Measurements from ENCODE around the gene NMB. TPM values are rescaled to one million over a fixed set of nuclear protein-coding genes. Genes with fewer than 3 reads are reported as not detected.

Gene NMB
- total and polyA plus RNA-seq, 2 experiments from 2014 or later = 18.1 to 22.0 TPM

DNA sequence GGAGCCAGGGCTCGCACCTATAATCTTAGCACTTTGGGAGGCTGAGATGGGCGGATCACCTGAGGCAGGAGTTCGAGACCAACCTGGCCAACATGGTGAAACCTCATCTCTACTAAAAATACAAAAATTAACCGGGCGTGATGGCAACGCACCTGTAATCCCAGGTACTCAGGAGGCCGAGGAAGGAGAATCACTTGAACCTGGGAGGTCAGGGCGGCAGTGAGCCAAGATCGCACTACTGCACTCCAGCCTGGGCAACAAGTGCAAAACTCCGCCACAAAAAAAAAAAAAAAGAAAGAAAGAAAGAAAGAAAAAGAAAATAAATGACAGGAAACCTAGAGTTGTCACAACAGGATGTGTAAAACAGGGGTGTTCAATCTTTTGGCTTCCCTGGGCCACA lies 3.0 kb upstream of the NMB start:
- H4K20me1 ChIP-seq (replicated peaks; ENCODE audit: insufficient read depth) = peaks cover 12% of the 10 kb centered on the region; the same call in 1 of the 2 replicates
- no peak for DNase-seq (ENCODE audit: low spot score)
- H3K4me3 ChIP-seq = no peak overlapping the region
- H2AFZ ChIP-seq = no peak overlapping the region
- H3K9me2 ChIP-seq (ENCODE audit: insufficient read depth) = no peaks in the 10 kb centered on the region
- H3K36me3 Mint-ChIP-seq (ENCODE audit: low read depth) = peaks cover 10% of the 10 kb centered on the region
- H3K79me2 ChIP-seq (replicated peaks; ENCODE audit: insufficient read depth) = no peaks in the 10 kb centered on the region
- peaks cover 17% of the 10 kb centered on the region for H3K27me3 Mint-ChIP-seq (ENCODE audit: insufficient read depth, low read depth, poor library complexity)
- H3K4me1 Mint-ChIP-seq = peaks cover 28% of the 10 kb centered on the region
- H3K9me3 Mint-ChIP-seq = no peaks in the 10 kb centered on the region
- peaks cover 27% of the 10 kb centered on the region for H3K4me1 ChIP-seq (ENCODE audit: insufficient read depth)
- H3K4me2 ChIP-seq = no peak overlapping the region
- H3F3A ChIP-seq (replicated peaks; ENCODE audit: low read depth) = peaks cover 19% of the 10 kb centered on the region
- H3K4me3 Mint-ChIP-seq = no peak overlapping the region
- H3K27me3 ChIP-seq (ENCODE audit: insufficient read depth) = peaks cover 12% of the 10 kb centered on the region
- no peak for ATAC-seq
- no peaks in the 10 kb centered on the region for H3K36me3 ChIP-seq (ENCODE audit: insufficient read depth)
- TF ChIP-seq EZH2 (IDR thresholded peaks at IDR 0.05; ENCODE audit: low read depth, unreplicated experiment) (no peak), ZNF331 (CRISPR knock-in tag; IDR thresholded peaks at IDR 0.05; ENCODE audit: low read depth) (no peak), CREB1 (CRISPR knock-in tag; IDR thresholded peaks at IDR 0.05; ENCODE audit: low read depth) (no peak), POLR2AphosphoS5 (IDR thresholded peaks at IDR 0.05; ENCODE audit: low read depth) (no peak), STAT1 (IDR thresholded peaks at IDR 0.05; ENCODE audit: unreplicated experiment) (no peak), NANOG (IDR thresholded peaks at IDR 0.05; ENCODE audit: borderline replicate concordance) (no peak), EZH2phosphoT487 (IDR thresholded peaks at IDR 0.05; ENCODE audit: unreplicated experiment) (no peak), ZNF114 (CRISPR knock-in tag; IDR thresholded peaks at IDR 0.05) (no peak), JUNB (IDR thresholded peaks at IDR 0.05; ENCODE audit: unreplicated experiment) (no peak)
- TF ChIP-seq, protein P1, sequence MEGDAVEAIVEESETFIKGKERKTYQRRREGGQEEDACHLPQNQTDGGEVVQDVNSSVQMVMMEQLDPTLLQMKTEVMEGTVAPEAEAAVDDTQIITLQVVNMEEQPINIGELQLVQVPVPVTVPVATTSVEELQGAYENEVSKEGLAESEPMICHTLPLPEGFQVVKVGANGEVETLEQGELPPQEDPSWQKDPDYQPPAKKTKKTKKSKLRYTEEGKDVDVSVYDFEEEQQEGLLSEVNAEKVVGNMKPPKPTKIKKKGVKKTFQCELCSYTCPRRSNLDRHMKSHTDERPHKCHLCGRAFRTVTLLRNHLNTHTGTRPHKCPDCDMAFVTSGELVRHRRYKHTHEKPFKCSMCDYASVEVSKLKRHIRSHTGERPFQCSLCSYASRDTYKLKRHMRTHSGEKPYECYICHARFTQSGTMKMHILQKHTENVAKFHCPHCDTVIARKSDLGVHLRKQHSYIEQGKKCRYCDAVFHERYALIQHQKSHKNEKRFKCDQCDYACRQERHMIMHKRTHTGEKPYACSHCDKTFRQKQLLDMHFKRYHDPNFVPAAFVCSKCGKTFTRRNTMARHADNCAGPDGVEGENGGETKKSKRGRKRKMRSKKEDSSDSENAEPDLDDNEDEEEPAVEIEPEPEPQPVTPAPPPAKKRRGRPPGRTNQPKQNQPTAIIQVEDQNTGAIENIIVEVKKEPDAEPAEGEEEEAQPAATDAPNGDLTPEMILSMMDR (conservative IDR thresholded peaks at IDR 0.05; ENCODE audit: low read depth in 2 of 2) = no peak
- TF ChIP-seq, protein P2, sequence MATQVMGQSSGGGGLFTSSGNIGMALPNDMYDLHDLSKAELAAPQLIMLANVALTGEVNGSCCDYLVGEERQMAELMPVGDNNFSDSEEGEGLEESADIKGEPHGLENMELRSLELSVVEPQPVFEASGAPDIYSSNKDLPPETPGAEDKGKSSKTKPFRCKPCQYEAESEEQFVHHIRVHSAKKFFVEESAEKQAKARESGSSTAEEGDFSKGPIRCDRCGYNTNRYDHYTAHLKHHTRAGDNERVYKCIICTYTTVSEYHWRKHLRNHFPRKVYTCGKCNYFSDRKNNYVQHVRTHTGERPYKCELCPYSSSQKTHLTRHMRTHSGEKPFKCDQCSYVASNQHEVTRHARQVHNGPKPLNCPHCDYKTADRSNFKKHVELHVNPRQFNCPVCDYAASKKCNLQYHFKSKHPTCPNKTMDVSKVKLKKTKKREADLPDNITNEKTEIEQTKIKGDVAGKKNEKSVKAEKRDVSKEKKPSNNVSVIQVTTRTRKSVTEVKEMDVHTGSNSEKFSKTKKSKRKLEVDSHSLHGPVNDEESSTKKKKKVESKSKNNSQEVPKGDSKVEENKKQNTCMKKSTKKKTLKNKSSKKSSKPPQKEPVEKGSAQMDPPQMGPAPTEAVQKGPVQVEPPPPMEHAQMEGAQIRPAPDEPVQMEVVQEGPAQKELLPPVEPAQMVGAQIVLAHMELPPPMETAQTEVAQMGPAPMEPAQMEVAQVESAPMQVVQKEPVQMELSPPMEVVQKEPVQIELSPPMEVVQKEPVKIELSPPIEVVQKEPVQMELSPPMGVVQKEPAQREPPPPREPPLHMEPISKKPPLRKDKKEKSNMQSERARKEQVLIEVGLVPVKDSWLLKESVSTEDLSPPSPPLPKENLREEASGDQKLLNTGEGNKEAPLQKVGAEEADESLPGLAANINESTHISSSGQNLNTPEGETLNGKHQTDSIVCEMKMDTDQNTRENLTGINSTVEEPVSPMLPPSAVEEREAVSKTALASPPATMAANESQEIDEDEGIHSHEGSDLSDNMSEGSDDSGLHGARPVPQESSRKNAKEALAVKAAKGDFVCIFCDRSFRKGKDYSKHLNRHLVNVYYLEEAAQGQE (IDR thresholded peaks at IDR 0.05; ENCODE audit: unreplicated experiment) = no peak
- TF ChIP-seq, protein P3, sequence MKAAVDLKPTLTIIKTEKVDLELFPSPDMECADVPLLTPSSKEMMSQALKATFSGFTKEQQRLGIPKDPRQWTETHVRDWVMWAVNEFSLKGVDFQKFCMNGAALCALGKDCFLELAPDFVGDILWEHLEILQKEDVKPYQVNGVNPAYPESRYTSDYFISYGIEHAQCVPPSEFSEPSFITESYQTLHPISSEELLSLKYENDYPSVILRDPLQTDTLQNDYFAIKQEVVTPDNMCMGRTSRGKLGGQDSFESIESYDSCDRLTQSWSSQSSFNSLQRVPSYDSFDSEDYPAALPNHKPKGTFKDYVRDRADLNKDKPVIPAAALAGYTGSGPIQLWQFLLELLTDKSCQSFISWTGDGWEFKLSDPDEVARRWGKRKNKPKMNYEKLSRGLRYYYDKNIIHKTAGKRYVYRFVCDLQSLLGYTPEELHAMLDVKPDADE (IDR thresholded peaks at IDR 0.05) = no peak
- TF ChIP-seq, protein P4, sequence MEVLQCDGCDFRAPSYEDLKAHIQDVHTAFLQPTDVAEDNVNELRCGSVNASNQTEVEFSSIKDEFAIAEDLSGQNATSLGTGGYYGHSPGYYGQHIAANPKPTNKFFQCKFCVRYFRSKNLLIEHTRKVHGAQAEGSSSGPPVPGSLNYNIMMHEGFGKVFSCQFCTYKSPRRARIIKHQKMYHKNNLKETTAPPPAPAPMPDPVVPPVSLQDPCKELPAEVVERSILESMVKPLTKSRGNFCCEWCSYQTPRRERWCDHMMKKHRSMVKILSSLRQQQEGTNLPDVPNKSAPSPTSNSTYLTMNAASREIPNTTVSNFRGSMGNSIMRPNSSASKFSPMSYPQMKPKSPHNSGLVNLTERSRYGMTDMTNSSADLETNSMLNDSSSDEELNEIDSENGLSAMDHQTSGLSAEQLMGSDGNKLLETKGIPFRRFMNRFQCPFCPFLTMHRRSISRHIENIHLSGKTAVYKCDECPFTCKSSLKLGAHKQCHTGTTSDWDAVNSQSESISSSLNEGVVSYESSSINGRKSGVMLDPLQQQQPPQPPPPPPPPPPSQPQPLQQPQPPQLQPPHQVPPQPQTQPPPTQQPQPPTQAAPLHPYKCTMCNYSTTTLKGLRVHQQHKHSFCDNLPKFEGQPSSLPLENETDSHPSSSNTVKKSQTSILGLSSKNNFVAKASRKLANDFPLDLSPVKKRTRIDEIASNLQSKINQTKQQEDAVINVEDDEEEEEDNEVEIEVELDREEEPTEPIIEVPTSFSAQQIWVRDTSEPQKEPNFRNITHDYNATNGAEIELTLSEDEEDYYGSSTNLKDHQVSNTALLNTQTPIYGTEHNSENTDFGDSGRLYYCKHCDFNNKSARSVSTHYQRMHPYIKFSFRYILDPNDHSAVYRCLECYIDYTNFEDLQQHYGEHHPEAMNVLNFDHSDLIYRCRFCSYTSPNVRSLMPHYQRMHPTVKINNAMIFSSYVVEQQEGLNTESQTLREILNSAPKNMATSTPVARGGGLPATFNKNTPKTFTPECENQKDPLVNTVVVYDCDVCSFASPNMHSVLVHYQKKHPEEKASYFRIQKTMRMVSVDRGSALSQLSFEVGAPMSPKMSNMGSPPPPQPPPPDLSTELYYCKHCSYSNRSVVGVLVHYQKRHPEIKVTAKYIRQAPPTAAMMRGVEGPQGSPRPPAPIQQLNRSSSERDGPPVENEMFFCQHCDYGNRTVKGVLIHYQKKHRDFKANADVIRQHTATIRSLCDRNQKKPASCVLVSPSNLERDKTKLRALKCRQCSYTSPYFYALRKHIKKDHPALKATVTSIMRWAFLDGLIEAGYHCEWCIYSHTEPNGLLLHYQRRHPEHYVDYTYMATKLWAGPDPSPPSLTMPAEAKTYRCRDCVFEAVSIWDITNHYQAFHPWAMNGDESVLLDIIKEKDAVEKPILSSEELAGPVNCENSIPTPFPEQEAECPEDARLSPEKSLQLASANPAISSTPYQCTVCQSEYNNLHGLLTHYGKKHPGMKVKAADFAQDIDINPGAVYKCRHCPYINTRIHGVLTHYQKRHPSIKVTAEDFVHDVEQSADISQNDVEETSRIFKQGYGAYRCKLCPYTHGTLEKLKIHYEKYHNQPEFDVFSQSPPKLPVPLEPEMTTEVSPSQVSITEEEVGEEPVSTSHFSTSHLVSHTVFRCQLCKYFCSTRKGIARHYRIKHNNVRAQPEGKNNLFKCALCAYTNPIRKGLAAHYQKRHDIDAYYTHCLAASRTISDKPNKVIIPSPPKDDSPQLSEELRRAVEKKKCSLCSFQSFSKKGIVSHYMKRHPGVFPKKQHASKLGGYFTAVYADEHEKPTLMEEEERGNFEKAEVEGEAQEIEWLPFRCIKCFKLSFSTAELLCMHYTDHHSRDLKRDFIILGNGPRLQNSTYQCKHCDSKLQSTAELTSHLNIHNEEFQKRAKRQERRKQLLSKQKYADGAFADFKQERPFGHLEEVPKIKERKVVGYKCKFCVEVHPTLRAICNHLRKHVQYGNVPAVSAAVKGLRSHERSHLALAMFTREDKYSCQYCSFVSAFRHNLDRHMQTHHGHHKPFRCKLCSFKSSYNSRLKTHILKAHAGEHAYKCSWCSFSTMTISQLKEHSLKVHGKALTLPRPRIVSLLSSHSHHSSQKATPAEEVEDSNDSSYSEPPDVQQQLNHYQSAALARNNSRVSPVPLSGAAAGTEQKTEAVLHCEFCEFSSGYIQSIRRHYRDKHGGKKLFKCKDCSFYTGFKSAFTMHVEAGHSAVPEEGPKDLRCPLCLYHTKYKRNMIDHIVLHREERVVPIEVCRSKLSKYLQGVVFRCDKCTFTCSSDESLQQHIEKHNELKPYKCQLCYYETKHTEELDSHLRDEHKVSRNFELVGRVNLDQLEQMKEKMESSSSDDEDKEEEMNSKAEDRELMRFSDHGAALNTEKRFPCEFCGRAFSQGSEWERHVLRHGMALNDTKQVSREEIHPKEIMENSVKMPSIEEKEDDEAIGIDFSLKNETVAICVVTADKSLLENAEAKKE (CRISPR knock-in tag; IDR thresholded peaks at IDR 0.05) = no peak
- H3K27ac ChIP-seq (ENCODE audit: low read depth) = no peak overlapping the region
- H3K27ac Mint-ChIP-seq = no peak overlapping the region
